Naive thymus-derived CD4-positive, alpha-beta T cell (primary cell): Measurements from ENCODE around the gene LMX1A. TPM values are rescaled to one million over a fixed set of nuclear protein-coding genes. Genes with fewer than 3 reads are reported as not detected.

Experiments used
- ATAC-seq: fragments of 150-1000 bp; cut with Tn5 transposase; 2 replicates; pipeline ENCODE4 v1.10.0; 2021; ENCODE audit warnings: mild to moderate bottlenecking, moderate library complexity
- CTCF ChIA-PET: fragments of 350-600 bp; sonication (Branson Sonifier 250); formaldehyde crosslinking; loops from one replicate; lab custom pipeline; 2021; ENCODE audit warnings: antibody characterized with exemption; lab: Charles Lee
- POLR2A ChIA-PET: fragments of 350-600 bp; sonication (Branson Sonifier 250); formaldehyde crosslinking; loops from one replicate; lab custom pipeline; 2021; ENCODE audit warnings: antibody characterized with exemption, inconsistent platforms; lab: Charles Lee
- DNase-seq, 9 donors: peaks; one replicate each; pipeline versions ENCODE4 v3.0.0 to v3.0.0-alpha.2; 2020 to 2022; ENCODE audit warnings: mixed read lengths in 1 of 9
- H3K27ac ChIP-seq: one replicate; pipeline ENCODE4 v1.7.0; 2013; ENCODE audit warnings: mild to moderate bottlenecking, low read depth, low read length, moderate library complexity
- H3K27me3 ChIP-seq, 2 donors: one replicate each; pipeline ENCODE4 v1.7.0; 2013; ENCODE audit warnings: low read length in 2 of 2, mild to moderate bottlenecking in 2 of 2, moderate library complexity in 2 of 2; ENCODE audit not compliant: control insufficient read depth in 2 of 2, insufficient read depth in 2 of 2
- H3K36me3 ChIP-seq, 3 experiments: 1 replicate in 2 of 3; 2 replicates in 1 of 3; pipeline ENCODE4 v1.7.0; 2013; ENCODE audit warnings: low read length in 3 of 3, mild to moderate bottlenecking in 3 of 3, moderate library complexity in 1 of 3; ENCODE audit not compliant: insufficient read depth in 3 of 3, control insufficient read depth in 2 of 3
- H3K4me1 ChIP-seq, 2 donors: one replicate each; pipeline ENCODE4 v1.7.0; 2013; ENCODE audit warnings: low read length in 2 of 2, mild to moderate bottlenecking in 2 of 2, moderate library complexity in 1 of 2; ENCODE audit not compliant: control insufficient read depth in 2 of 2, insufficient read depth in 2 of 2
- H3K4me3 ChIP-seq: 2 replicates; pipeline ENCODE4 v1.7.0; 2013; ENCODE audit warnings: mild to moderate bottlenecking, low read length
- H3K9me3 ChIP-seq, 3 experiments: 1 replicate in 2 of 3; 2 replicates in 1 of 3; pipeline ENCODE4 v1.7.0; 2013; ENCODE audit warnings: low read length in 3 of 3; ENCODE audit not compliant: control insufficient read depth in 2 of 3
- H3K27ac Mint-ChIP-seq, 9 donors: one replicate each; pipeline ENCODE4 v1.8.0; 2020 to 2022; ENCODE audit warnings: mixed read lengths in 9 of 9, mild to moderate bottlenecking in 8 of 9, moderate library complexity in 5 of 9, inconsistent platforms in 2 of 9
- H3K27me3 Mint-ChIP-seq, 5 donors: one replicate each; pipeline ENCODE4 v1.8.0; 2021 to 2022; ENCODE audit warnings: mixed read lengths in 5 of 5, mild to moderate bottlenecking in 1 of 5
- H3K36me3 Mint-ChIP-seq, 5 donors: one replicate each; pipeline ENCODE4 v1.8.0; 2020 to 2022; ENCODE audit warnings: mixed read lengths in 5 of 5, mild to moderate bottlenecking in 3 of 5, inconsistent platforms in 1 of 5
- H3K4me1 Mint-ChIP-seq, 7 donors: one replicate each; pipeline ENCODE4 v1.8.0; 2020 to 2022; ENCODE audit warnings: mixed read lengths in 7 of 7, mild to moderate bottlenecking in 3 of 7, inconsistent platforms in 1 of 7
- H3K4me3 Mint-ChIP-seq, 10 donors: one replicate each; pipeline ENCODE4 v1.8.0; 2020 to 2022; ENCODE audit warnings: mild to moderate bottlenecking in 10 of 10, mixed read lengths in 10 of 10, moderate library complexity in 6 of 10, inconsistent platforms in 2 of 10
- H3K9me3 Mint-ChIP-seq, 11 donors: one replicate each; pipeline ENCODE4 v1.8.0; 2020 to 2022; ENCODE audit warnings: mixed read lengths in 11 of 11, mild to moderate bottlenecking in 4 of 11, inconsistent platforms in 1 of 11, moderate library complexity in 1 of 11
- intact Hi-C, 2 donors: fragments of 100-400 bp; cut with micrococcal nuclease; formaldehyde crosslinking; loops; one replicate each; pipeline ENCODE4 v1.15.1; 2023
- polyA plus RNA-seq, 2 donors: library from polyadenylated mRNA; unstranded; fragments of 300-500 nt; fragmentation: Illumina TruSeq; gene quantifications; one replicate each; pipeline ENCODE4 v1.2.3, GENCODE V29; 2021
- total RNA-seq, 6 experiments: library from RNA in 5 of 6; stranded (reverse) in 5 of 6; gene quantifications; 1 replicate in 5 of 6; 2 replicates in 1 of 6; pipeline ENCODE4 v1.2.3 and lab custom pipeline; 2021 to 2026

LMX1A gene
- total and polyA plus RNA-seq, 7 experiments from 2014 or later: not detected

- DNase-seq (no peak), ATAC-seq (no peak)
- H3K36me3 ChIP-seq: no peaks in the 10 kb centered on the region
- no peaks in the 10 kb centered on the region for H3K9me3 ChIP-seq
- no peak overlapping the region for H3K27ac Mint-ChIP-seq
- H3K4me1 Mint-ChIP-seq: peaks cover 3 to 6% (median 4%) of the 10 kb centered on the region in 7 donors
- intact Hi-C loops: no loop called here
- H3K4me3 Mint-ChIP-seq: no peak overlapping the region
- CTCF ChIA-PET: interaction anchor here (1.2 to 1.7 kb wide), 3 partner anchors 12 to 211 kb away, joined by 3 to 5 read pairs (median 4); no protein-coding TSS in a partner anchor
- peaks cover 0 to 3% (median 0%) of the 10 kb centered on the region in 11 donors for H3K9me3 Mint-ChIP-seq
- H3K4me3 ChIP-seq: no peak overlapping the region
- H3K36me3 Mint-ChIP-seq: no peaks in the 10 kb centered on the region
- H3K4me1 ChIP-seq: peaks cover 0 to 1% of the 10 kb centered on the region in 2 donors
- H3K27ac ChIP-seq: no peak overlapping the region
- POLR2A ChIA-PET: no interaction called here
- H3K27me3 Mint-ChIP-seq: peaks cover 34 to 71% (median 45%) of the 10 kb centered on the region in 5 donors
- H3K27me3 ChIP-seq: peaks cover 0 to 3% of the 10 kb centered on the region in 2 donors
Observed at GRCh38 chr1:165381745-165382505, 25.4 kb upstream of the LMX1A start.

- Mint-ChIP-seq H3K27ac (no peak overlapping the region), H3K36me3 (no peaks in the 10 kb centered on the region), H3K4me3 (peak overlapping the region; percentile 41 to 81 (median 78)), H3K27me3 (peaks cover 48 to 85% (median 62%) of the 10 kb centered on the region in 5 donors), H3K4me1 (peaks cover 12 to 22% (median 20%) of the 10 kb centered on the region in 7 donors), H3K9me3 (peaks cover 0 to 6% (median 0%) of the 10 kb centered on the region in 11 donors)
- Histone ChIP-seq H3K27me3 (peaks cover 3 to 18% of the 10 kb centered on the region in 2 donors), H3K4me3 (peak overlapping the region; percentile 35), H3K4me1 (peaks cover 2 to 13% of the 10 kb centered on the region in 2 donors), H3K27ac (no peak overlapping the region), H3K9me3 (no peaks in the 10 kb centered on the region), H3K36me3 (no peaks in the 10 kb centered on the region)
- CTCF ChIA-PET: interaction anchor here (0.6 to 2.3 kb wide), 3 partner anchors 9 to 16 kb away, joined by 3 to 14 read pairs (median 4); no protein-coding TSS in a partner anchor
- DNase-seq (no peak), ATAC-seq (no peak)
- POLR2A ChIA-PET: no interaction called here
- intact Hi-C loops: loop anchor here in 1 of 2 donors (10.0 kb wide), 1 partner anchor 62 kb away; no protein-coding TSS in a partner anchor
Observed at GRCh38 chr1:165376811-165377311, 20.3 kb upstream of the LMX1A start.

- H3K4me1 Mint-ChIP-seq: peaks cover 12 to 22% (median 20%) of the 10 kb centered on the region in 7 donors
- H3K36me3 Mint-ChIP-seq: no peaks in the 10 kb centered on the region
- H3K9me3 ChIP-seq: no peaks in the 10 kb centered on the region
- H3K27ac Mint-ChIP-seq: peak overlapping the region in 1 of 9 donors; percentile 43
- peaks cover 54 to 86% (median 69%) of the 10 kb centered on the region in 5 donors for H3K27me3 Mint-ChIP-seq
- DNase-seq (peak in 6 of 9 donors; percentile 13 to 22 (median 16)), ATAC-seq (peak; percentile 71)
- H3K36me3 ChIP-seq: no peaks in the 10 kb centered on the region
- H3K9me3 Mint-ChIP-seq: peaks cover 0 to 6% (median 0%) of the 10 kb centered on the region in 11 donors
- ChIA-PET POLR2A (no interaction called here), CTCF (interaction anchor here (1.0 to 2.3 kb wide), 2 partner anchors 9 to 17 kb away, joined by 4 to 14 read pairs; no protein-coding TSS in a partner anchor)
- H3K4me1 ChIP-seq: peaks cover 2 to 13% of the 10 kb centered on the region in 2 donors
- intact Hi-C loops: loop anchor here in 1 of 2 donors (10.0 kb wide), 1 partner anchor 61 kb away; no protein-coding TSS in a partner anchor
- peaks cover 3 to 18% of the 10 kb centered on the region in 2 donors for H3K27me3 ChIP-seq
- H3K4me3 ChIP-seq: peak overlapping the region; percentile 35
- peak overlapping the region; percentile 41 to 81 (median 74) for H3K4me3 Mint-ChIP-seq
- no peak overlapping the region for H3K27ac ChIP-seq
Observed at GRCh38 chr1:165376041-165376810, 19.7 kb upstream of the LMX1A start.

- ATAC-seq (no peak), DNase-seq (no peak)
- H3K36me3 ChIP-seq: no peaks in the 10 kb centered on the region
- intact Hi-C loops: loop anchor here in 1 of 2 donors (10.0 kb wide), 1 partner anchor 61 kb away; no protein-coding TSS in a partner anchor
- H3K4me3 ChIP-seq: peak overlapping the region; percentile 35
- H3K27me3 ChIP-seq: peaks cover 3 to 18% of the 10 kb centered on the region in 2 donors
- H3K4me3 Mint-ChIP-seq: peak overlapping the region in 8 of 10 donors; percentile 30 to 81 (median 64)
- no peak overlapping the region for H3K27ac Mint-ChIP-seq
- peaks cover 0 to 6% (median 0%) of the 10 kb centered on the region in 11 donors for H3K9me3 Mint-ChIP-seq
- H3K9me3 ChIP-seq: no peaks in the 10 kb centered on the region
- H3K27me3 Mint-ChIP-seq: peaks cover 60 to 87% (median 74%) of the 10 kb centered on the region in 5 donors
- H3K4me1 ChIP-seq: peaks cover 2 to 13% of the 10 kb centered on the region in 2 donors
- no peaks in the 10 kb centered on the region for H3K36me3 Mint-ChIP-seq
- H3K4me1 Mint-ChIP-seq: peaks cover 12 to 22% (median 20%) of the 10 kb centered on the region in 7 donors
- POLR2A ChIA-PET: no interaction called here
- H3K27ac ChIP-seq: no peak overlapping the region
- CTCF ChIA-PET: interaction anchor here (2.3 kb wide), 1 partner anchor 8 kb away, joined by 14 read pairs; no protein-coding TSS in a partner anchor
Observed at GRCh38 chr1:165375623-165376022, 19.1 kb upstream of the LMX1A start.

GRCh38 chr1:165371588-165372225 lies 15.2 kb upstream of the LMX1A start:
- ChIA-PET POLR2A (no interaction called here), CTCF (no interaction called here)
- Histone ChIP-seq H3K9me3 (no peaks in the 10 kb centered on the region), H3K27ac (no peak overlapping the region), H3K4me1 (peaks cover 2 to 10% of the 10 kb centered on the region in 2 donors), H3K4me3 (no peak overlapping the region), H3K36me3 (no peaks in the 10 kb centered on the region), H3K27me3 (peaks cover 3 to 18% of the 10 kb centered on the region in 2 donors)
- Mint-ChIP-seq H3K4me1 (peaks cover 7 to 20% (median 15%) of the 10 kb centered on the region in 7 donors), H3K27ac (no peak overlapping the region), H3K4me3 (no peak overlapping the region), H3K36me3 (peaks cover 0 to 4% (median 0%) of the 10 kb centered on the region in 5 donors), H3K9me3 (peaks cover 0 to 6% (median 0%) of the 10 kb centered on the region in 11 donors), H3K27me3 (peaks cover 78 to 90% (median 81%) of the 10 kb centered on the region in 5 donors)
- intact Hi-C loops: loop anchor here in 1 of 2 donors (10.0 kb wide), 1 partner anchor 57 kb away; no protein-coding TSS in a partner anchor
- DNase-seq: no peak
- ATAC-seq: no peak
